Mucosa of stomach (tissue), 1 donor: ENCODE results near the gene TERB1.

ENCODE experiments used
- H3K27me3 ChIP-seq: one replicate; pipeline ENCODE4 v1.7.0; 2013; ENCODE audit warnings: mild to moderate bottlenecking, low read length; ENCODE audit not compliant: control insufficient read depth, insufficient read depth
- H3K36me3 ChIP-seq: one replicate; pipeline ENCODE4 v1.7.0; 2013; ENCODE audit warnings: low read length; ENCODE audit not compliant: control insufficient read depth, insufficient read depth
- H3K4me1 ChIP-seq: one replicate; pipeline ENCODE4 v1.7.0; 2013; ENCODE audit warnings: mild to moderate bottlenecking, low read length; ENCODE audit not compliant: control insufficient read depth, insufficient read depth
- H3K4me3 ChIP-seq: one replicate; pipeline ENCODE4 v1.7.0; 2013; ENCODE audit warnings: low read length
- H3K9ac ChIP-seq: one replicate; pipeline ENCODE4 v1.7.0; 2013; ENCODE audit warnings: mild to moderate bottlenecking, low read length, moderate library complexity
- H3K9me3 ChIP-seq: one replicate; pipeline ENCODE4 v1.7.0; 2013; ENCODE audit warnings: mild to moderate bottlenecking, low read length, moderate library complexity; ENCODE audit not compliant: control insufficient read depth
- donor health status: Pancreatic carcinoma.

Gene TERB1

DNA sequence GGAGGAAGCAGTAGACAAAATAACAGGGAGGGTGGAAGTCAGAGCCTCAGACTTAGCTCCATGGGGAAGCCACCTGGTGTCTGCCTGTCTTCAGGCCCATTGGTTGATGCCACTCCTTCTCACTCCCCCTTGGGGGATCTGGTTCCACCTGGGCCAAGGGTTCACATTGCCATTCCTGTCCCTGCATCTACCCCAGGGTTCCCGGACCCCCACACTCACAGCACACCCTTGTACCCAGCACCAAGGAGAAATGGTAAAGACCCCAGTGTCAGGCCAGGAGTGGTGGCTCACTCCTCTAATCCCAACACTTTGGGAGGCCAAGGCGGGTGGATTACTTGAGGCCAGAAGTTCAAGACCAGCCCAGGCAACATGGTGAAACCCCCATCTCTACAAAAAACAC lies 41.8 kb upstream of the TERB1 start:
- Histone ChIP-seq H3K36me3 (no peaks in the 10 kb centered on the region), H3K27me3 (peaks cover 41% of the 10 kb centered on the region), H3K9me3 (no peaks in the 10 kb centered on the region), H3K4me1 (peaks cover 9% of the 10 kb centered on the region), H3K4me3 (no peak overlapping the region), H3K9ac (no peak overlapping the region)

DNA sequence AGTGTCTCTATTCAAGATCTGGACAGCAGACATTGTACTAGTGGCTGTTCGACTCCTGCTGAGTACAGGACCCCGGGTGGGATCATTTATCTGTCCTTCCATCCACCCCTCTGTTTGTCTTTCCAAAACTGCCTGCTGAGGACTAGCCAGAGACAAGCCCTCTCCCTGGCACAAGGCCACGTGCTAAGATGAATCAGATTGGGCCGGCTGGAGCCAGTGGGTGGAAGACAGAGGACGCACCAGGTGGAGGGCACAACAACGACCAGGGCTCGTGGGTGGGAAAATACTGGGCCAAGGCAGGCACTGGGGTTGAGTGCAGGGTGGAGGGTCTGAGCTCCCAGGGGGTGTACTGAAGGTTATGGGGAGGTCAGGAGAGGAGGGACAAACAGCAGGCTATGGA lies 41.4 kb upstream of the TERB1 start:
- Histone ChIP-seq H3K27me3 (peaks cover 40% of the 10 kb centered on the region), H3K9me3 (no peaks in the 10 kb centered on the region), H3K4me3 (no peak overlapping the region), H3K9ac (no peak overlapping the region), H3K4me1 (peaks cover 9% of the 10 kb centered on the region), H3K36me3 (no peaks in the 10 kb centered on the region)

DNA sequence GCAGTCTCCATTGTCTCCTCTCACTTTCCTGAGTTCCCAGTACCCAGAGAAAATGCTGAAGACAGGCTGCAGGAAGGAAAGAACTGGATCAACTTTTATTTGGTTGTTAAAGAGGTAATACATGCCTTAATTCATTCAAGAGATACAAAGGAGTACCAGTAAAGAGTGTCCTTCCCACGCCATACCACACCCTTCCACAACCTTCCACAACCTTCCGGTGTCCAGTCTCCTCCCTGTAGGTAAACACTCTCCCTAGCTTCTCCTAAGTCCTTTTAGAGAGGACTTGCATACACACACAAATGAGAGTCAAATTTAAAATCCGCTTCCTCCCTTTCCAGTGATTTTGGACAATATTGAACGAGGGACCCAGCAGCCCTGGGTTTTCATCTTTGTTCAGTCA lies 40.0 kb upstream of the TERB1 start:
- H3K4me1 ChIP-seq = peaks cover 9% of the 10 kb centered on the region
- H3K4me3 ChIP-seq = no peak overlapping the region
- H3K9ac ChIP-seq = no peak overlapping the region
- H3K27me3 ChIP-seq = peaks cover 28% of the 10 kb centered on the region
- no peaks in the 10 kb centered on the region for H3K9me3 ChIP-seq
- no peaks in the 10 kb centered on the region for H3K36me3 ChIP-seq

DNA sequence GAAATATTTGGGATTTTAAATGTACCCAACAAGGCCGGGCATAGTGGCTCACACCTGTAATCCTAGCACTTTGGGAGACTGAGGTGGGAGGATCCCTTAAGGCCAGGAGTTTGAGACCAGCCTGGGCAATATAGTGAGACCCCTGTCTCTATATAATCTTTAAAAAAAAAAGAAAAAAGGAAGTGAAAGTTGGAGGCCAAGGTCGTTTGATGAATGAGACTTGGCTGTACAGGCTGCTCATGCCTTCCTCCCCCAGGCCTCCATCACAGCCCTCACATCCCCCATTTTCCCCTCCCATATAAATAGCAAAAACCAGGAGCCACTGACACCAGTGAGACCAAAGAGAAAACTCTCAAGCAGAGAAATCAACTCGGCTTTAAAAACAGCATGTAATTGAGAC lies 39.5 kb upstream of the TERB1 start:
- no peak overlapping the region for H3K4me3 ChIP-seq
- peaks cover 23% of the 10 kb centered on the region for H3K27me3 ChIP-seq
- no peaks in the 10 kb centered on the region for H3K9me3 ChIP-seq
- peaks cover 9% of the 10 kb centered on the region for H3K4me1 ChIP-seq
- H3K36me3 ChIP-seq = no peaks in the 10 kb centered on the region
- H3K9ac ChIP-seq = no peak overlapping the region

DNA sequence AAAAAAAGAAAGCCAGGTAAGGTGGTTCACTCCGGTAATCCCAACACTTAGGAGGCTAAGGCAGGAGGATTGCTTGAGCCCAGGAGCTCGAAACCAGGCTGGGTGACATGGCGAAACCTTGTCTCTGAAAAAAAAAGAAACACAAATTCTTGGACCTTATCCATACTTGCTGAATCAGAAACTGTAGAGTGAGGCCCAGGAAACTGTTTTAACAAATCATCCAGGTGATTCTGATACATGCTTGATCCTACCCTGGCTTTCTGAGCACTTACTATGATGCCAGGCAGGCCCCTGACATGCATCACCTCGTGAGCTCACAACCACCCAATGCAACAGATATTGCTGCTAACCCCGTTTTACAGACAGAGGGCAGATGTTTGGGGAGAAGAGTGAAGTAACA lies 33.4 kb upstream of the TERB1 start:
- Histone ChIP-seq H3K27me3 (no peaks in the 10 kb centered on the region), H3K4me3 (no peak overlapping the region), H3K9me3 (no peaks in the 10 kb centered on the region), H3K36me3 (no peaks in the 10 kb centered on the region), H3K9ac (no peak overlapping the region), H3K4me1 (peaks cover 2% of the 10 kb centered on the region)

DNA sequence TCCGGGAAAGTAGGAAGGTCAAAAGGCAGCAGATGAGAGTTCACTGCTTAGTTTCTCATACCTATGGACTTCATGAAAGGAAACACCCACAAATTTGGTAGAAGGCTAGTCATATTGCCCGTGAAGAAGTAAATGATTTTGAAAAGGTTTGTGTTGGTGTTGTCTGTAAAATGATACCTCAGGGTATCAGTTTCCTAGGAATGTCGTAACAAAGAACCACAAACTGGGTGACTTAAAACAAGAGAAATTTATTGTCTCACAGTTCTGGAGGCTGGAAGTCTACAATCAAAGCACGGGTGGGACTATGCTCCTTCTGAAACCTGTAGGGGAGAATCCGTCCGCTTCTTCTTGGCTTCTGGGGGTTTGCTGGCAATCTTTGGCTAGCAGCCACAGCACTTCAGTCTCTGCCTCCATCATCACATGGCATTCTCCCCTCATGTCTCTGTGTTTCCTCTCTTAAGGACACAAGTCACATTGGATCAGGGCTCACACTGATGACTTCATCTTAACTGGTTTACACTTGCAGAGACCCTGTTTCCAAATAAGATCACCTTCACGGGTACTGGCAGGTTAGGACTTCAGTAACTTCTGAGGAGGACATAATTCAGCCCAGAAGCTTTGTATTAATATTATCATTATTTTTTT lies 31.4 kb upstream of the TERB1 start:
- Histone ChIP-seq H3K27me3 (no peaks in the 10 kb centered on the region), H3K4me3 (no peak overlapping the region), H3K4me1 (peaks cover 7% of the 10 kb centered on the region), H3K36me3 (no peaks in the 10 kb centered on the region), H3K9ac (no peak overlapping the region), H3K9me3 (no peaks in the 10 kb centered on the region)

DNA sequence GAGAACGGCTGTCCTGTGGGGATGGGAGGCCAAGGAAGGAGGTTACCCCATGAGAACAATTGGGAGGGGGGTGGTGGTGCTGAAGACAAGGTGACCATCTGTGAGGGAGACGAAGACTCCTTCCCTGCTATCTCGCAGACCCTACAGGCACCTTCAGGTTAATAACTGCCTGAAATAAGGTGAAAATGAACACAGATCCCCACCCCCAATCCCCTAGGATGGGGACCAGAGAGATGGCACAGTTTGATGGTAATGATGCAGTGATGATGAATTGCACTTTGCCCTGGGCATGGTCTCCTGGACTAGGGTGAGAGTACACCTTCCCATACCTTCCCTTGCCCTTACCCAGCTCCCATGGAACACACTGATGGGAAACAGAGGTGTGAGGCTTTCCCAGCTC lies 30.8 kb upstream of the TERB1 start:
- Histone ChIP-seq H3K36me3 (no peaks in the 10 kb centered on the region), H3K27me3 (no peaks in the 10 kb centered on the region), H3K4me1 (peaks cover 7% of the 10 kb centered on the region)

DNA sequence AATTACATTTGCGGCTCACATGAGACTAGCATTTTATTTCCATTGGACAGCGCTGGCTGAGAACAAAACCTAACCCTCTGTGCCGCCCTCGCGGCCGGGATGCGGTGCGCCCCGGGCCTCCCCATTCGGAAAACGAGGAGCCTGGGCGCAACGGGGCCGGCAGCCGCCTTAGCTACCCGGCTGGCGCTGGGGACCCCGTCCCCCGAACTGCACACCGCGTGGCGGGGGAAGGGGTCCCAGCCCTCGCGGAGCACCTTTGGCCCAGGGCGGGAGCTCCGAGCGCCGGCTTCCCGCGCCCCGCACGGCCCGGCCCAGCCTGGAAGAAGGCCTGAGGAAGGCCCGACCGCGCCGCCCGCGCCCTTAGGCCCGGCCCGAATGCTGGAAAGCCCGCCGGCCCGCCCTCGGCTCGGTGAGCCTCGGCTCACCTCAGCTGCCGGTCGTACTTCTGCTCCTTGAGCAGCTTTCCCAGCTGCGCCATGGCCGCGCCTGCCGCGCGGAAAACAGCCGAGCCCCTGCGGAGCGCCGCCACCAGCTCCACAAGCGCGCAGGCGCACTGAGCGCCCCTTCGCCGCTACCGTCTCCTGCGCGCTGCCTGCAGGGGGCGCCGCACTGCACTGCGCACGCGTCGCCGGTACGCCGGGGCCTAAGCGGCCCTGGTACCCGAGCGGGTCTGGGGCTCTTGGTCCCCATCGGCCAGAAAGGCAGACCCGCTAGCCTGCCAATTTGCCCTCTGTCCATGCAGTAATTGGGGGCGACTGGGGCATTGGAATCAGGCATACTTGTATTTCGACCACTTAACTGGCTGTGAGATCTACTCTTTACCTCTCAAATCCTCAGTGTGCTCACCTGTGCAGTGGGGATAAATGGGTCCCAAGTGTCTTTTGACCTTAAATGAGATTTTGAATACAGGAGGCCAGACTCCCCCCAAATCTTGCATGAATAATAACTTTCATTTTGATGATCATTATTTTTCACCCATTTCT lies 29.3 kb upstream of the TERB1 start, which contains the start of gene NAE1:
Gene NAE1 (minus strand): TSS at position 555 of the 983 bp plus-strand sequence. CDS start 77 bp downstream, at position 478.
- peak within 1 kb of the TSS; percentile 80 for H3K9ac ChIP-seq
- H3K36me3 ChIP-seq = no peaks in the 10 kb centered on the region
- no peaks in the 10 kb centered on the region for H3K9me3 ChIP-seq
- H3K27me3 ChIP-seq = no peaks in the 10 kb centered on the region
- peak within 1 kb of the TSS; percentile 44 for H3K4me3 ChIP-seq
- H3K4me1 ChIP-seq = peaks cover 7% of the 10 kb centered on the region

More for the DNA sequence above, 30.8 kb upstream of the TERB1 start:
- Histone ChIP-seq H3K4me3 (no peak overlapping the region), H3K9me3 (no peaks in the 10 kb centered on the region), H3K9ac (no peak overlapping the region)

DNA sequence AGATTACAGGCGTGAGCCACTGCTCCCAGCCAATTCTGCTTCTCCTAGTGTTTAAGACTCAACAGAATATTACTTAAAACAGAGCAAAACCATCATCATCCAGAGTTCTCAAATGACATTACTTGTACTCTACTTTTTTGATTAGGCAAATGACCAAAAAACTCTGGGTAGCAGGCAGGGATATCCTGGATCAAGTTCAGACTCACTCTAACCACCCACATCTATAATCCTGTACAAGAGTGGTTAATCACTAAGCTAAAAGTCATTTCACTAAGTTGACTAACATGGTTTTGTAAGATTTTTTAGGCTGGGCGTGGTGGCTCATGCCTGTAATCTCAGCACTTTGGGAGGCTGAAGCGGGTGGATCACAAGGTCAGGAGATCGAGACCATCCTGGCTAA lies 22.6 kb upstream of the TERB1 start:
- Histone ChIP-seq H3K9me3 (no peaks in the 10 kb centered on the region), H3K9ac (no peak overlapping the region), H3K4me3 (no peak overlapping the region), H3K36me3 (peaks cover 5% of the 10 kb centered on the region), H3K4me1 (no peaks in the 10 kb centered on the region), H3K27me3 (no peaks in the 10 kb centered on the region)

DNA sequence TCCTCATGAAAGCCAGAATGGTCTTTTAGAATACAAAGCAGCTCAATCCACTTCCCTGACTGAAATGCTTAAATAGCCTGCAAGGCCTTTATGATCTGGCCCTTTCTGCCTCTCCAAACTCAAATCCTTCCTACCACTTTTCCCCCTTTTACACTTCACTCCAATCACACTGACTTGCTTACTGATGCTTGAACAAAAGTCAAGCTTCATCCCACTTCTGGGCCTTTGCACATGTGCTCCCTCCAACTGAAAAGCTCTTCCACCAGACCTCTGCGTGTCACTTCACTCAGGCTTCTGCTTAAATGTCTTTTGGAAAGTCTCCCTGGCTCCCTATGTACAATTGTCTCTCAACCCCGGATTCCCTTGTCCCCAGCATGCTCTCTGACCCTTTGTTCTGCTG lies 13.3 kb upstream of the TERB1 start:
- H3K36me3 ChIP-seq = peaks cover 3% of the 10 kb centered on the region
- no peak overlapping the region for H3K9ac ChIP-seq
- H3K9me3 ChIP-seq = no peaks in the 10 kb centered on the region
- no peaks in the 10 kb centered on the region for H3K4me1 ChIP-seq
- H3K27me3 ChIP-seq = no peaks in the 10 kb centered on the region
- H3K4me3 ChIP-seq = no peak overlapping the region

DNA sequence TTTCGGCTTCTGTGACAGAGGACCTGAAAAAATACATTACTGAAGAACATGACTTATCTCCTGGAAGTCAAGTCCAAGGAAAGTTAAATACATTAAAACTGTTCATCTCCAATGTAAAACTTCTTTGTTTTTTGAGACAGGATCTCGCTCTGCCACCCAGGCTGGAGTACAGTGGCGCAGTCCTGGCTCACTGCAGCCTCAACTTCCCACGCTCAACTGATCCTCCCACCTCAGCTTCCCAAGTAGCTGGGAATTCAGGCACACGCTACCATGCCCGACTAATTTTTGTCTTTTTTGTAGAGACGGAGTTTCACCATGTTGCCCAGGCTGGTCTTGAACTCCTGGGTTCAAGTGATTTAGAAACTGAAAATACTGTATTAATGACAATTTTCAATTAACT lies 9.7 kb upstream of the TERB1 start:
- H3K36me3 ChIP-seq = peaks cover 3% of the 10 kb centered on the region
- H3K9me3 ChIP-seq = no peaks in the 10 kb centered on the region
- H3K4me1 ChIP-seq = no peaks in the 10 kb centered on the region
- H3K27me3 ChIP-seq = no peaks in the 10 kb centered on the region
- H3K4me3 ChIP-seq = no peak overlapping the region
- no peak overlapping the region for H3K9ac ChIP-seq

DNA sequence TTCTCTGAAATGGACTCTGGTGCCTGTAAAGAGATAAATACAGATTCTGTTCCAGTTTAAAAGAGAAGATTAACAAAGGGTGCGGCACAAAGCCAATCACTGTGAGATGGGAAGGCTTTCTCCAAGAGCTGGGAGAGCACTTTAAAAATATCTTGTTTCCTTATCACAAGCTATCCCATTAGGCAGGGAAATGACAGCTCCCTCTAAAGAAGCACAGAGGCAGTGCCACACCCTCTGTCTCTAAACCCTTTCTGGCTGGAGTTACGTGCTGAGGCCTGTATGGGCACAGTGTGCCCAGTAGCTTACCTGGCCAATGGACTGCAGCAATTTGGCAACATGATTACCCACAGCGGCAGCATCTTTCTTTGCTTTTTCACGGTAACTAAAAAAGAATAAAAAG lies 9.0 kb upstream of the TERB1 start:
- no peaks in the 10 kb centered on the region for H3K27me3 ChIP-seq
- H3K4me1 ChIP-seq = no peaks in the 10 kb centered on the region
- no peak overlapping the region for H3K4me3 ChIP-seq
- H3K9ac ChIP-seq = no peak overlapping the region
- no peaks in the 10 kb centered on the region for H3K9me3 ChIP-seq
- H3K36me3 ChIP-seq = peaks cover 3% of the 10 kb centered on the region
